ENCODE results near the gene NR6A1. TPM values are rescaled to one million over a fixed set of nuclear protein-coding genes. Genes with fewer than 3 reads are reported as not detected.

NR6A1 gene
- total RNA-seq, 1 experiment from 2014 or later = 99.3 TPM

DNA sequence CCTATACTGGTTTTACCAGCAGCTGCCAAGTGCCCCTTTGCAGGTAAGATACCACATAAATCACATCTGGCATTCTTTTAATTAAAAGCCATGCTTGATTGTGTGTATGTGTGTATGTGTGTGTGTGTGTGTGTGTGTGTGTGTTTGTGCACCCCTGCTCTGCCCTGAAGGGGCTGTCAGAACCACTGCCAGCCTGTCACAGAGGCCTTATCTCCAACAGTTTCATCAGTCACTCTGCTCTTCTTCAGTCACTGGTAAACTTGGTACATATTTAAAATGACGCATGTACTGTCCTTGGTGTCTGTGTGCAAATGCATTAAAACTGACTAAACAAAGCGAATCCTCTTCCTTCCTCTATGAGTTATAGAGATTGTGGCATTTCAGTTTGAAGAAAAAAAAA lies 244.9 kb downstream of the NR6A1 start:
- H3T11ph ChIP-seq (ENCODE audit: low read length) = no peak overlapping the region
- H3K14ac ChIP-seq (ENCODE audit: insufficient read depth, low read length) = no peak overlapping the region
- no peak overlapping the region for H2BK20ac ChIP-seq (ENCODE audit: low read depth, low read length, poor library complexity, severe bottlenecking)
- H3K79me1 ChIP-seq (ENCODE audit: insufficient read depth, low read depth, low read length, poor library complexity, severe bottlenecking) = no peaks in the 10 kb centered on the region
- Mint-ChIP-seq H3K9me3 (no peaks in the 10 kb centered on the region), H3K4me3 (no peak overlapping the region), H3K27me3 (ENCODE audit: low read depth) (no peaks in the 10 kb centered on the region), H3K4me1 (peaks cover 5% of the 10 kb centered on the region in 2 experiments), H3K36me3 (ENCODE audit: insufficient read depth in 1 of 3, low read depth in 3 of 3) (peaks cover 26 to 31% (median 27%) of the 10 kb centered on the region in 3 experiments; a peak in 6 of 7 replicates), H3K27ac (no peak overlapping the region)
- no peak overlapping the region for H2BK12ac ChIP-seq (ENCODE audit: insufficient read length, low read depth, low read length)
- no peaks in the 10 kb centered on the region for H3K4me1 ChIP-seq (ENCODE audit: insufficient read depth, low read length)
- no peak overlapping the region for H3K9ac ChIP-seq (ENCODE audit: extremely low read depth, insufficient read length, low read length)
- H3K27me3 ChIP-seq (ENCODE audit: insufficient read depth, low read length) = no peaks in the 10 kb centered on the region
- H3K23ac ChIP-seq (ENCODE audit: insufficient read length, low read depth, low read length) = no peak overlapping the region
- no peak overlapping the region for H2BK15ac ChIP-seq (ENCODE audit: low read depth, low read length)
- H4K5ac ChIP-seq (ENCODE audit: insufficient read length, low read depth, low read length) = no peak overlapping the region
- no peaks in the 10 kb centered on the region for H4K20me1 ChIP-seq (ENCODE audit: control insufficient read depth, insufficient read depth, insufficient read length)
- no peak for DNase-seq
- H3K9me3 ChIP-seq (ENCODE audit: control insufficient read depth, low read depth, low read length) = no peaks in the 10 kb centered on the region
- TF ChIP-seq, protein P1, sequence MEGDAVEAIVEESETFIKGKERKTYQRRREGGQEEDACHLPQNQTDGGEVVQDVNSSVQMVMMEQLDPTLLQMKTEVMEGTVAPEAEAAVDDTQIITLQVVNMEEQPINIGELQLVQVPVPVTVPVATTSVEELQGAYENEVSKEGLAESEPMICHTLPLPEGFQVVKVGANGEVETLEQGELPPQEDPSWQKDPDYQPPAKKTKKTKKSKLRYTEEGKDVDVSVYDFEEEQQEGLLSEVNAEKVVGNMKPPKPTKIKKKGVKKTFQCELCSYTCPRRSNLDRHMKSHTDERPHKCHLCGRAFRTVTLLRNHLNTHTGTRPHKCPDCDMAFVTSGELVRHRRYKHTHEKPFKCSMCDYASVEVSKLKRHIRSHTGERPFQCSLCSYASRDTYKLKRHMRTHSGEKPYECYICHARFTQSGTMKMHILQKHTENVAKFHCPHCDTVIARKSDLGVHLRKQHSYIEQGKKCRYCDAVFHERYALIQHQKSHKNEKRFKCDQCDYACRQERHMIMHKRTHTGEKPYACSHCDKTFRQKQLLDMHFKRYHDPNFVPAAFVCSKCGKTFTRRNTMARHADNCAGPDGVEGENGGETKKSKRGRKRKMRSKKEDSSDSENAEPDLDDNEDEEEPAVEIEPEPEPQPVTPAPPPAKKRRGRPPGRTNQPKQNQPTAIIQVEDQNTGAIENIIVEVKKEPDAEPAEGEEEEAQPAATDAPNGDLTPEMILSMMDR (conservative IDR thresholded peaks at IDR 0.05) = no peak
- no peak overlapping the region for H3K4ac ChIP-seq (ENCODE audit: low read depth, low read length)
- H4K91ac ChIP-seq (ENCODE audit: insufficient read length, low read depth, low read length) = no peak overlapping the region
- H3K56ac ChIP-seq (ENCODE audit: insufficient read length, low read depth, low read length) = no peak overlapping the region
- H3K79me2 ChIP-seq (ENCODE audit: insufficient read depth, low read length) = no peaks in the 10 kb centered on the region
- WGBS (ENCODE audit: extremely low coverage, insufficient read length, low lambda C conversion rate) = no CpG with 5 or more reads among the region's 2 CpGs
- H2BK120ac ChIP-seq (ENCODE audit: low read depth, low read length, poor library complexity, severe bottlenecking) = no peak overlapping the region
- no peak overlapping the region for H4K8ac ChIP-seq (replicated peaks; ENCODE audit: insufficient read length, low read depth, low read length)
- H2AFZ ChIP-seq (ENCODE audit: low read length) = no peak overlapping the region
- H2BK5ac ChIP-seq (ENCODE audit: insufficient read length, low read length) = no peak overlapping the region
- no peak overlapping the region for H3K18ac ChIP-seq (ENCODE audit: insufficient read length, low read depth, low read length)
- H3K23me2 ChIP-seq (ENCODE audit: insufficient read length, low read depth, low read length, poor library complexity, severe bottlenecking) = no peaks in the 10 kb centered on the region
- no peak overlapping the region for H3K4me2 ChIP-seq (ENCODE audit: insufficient read depth, insufficient read length, low read length)
- H3K27ac ChIP-seq (ENCODE audit: insufficient read length, low read depth, low read length) = no peak overlapping the region
- H2AK5ac ChIP-seq (ENCODE audit: insufficient read length, low read length) = no peak overlapping the region

Data from H9 (cell line).